OCI-LY7 (cell line): Measurements from ENCODE around the gene SLC35A3. TPM values are rescaled to one million over a fixed set of nuclear protein-coding genes. Genes with fewer than 3 reads are reported as not detected.

ENCODE experiments used
- BruUV-seq: library from RNA; stranded (reverse); fragments of 400-500 nt; replicated peaks from 2 replicates; lab custom pipeline; 2021; lab: Mats Ljungman, UMichigan
- CTCF ChIA-PET: fragments of 300-600 bp; sonication (Branson Sonifier 250); formaldehyde crosslinking; loops from one replicate; lab custom pipeline; 2022; ENCODE audit warnings: antibody characterized with exemption; ENCODE audit not compliant: unreplicated experiment; lab: Charles Lee
- POLR2A ChIA-PET: fragments of 300-600 bp; sonication (Branson Sonifier 250); formaldehyde crosslinking; loops from one replicate; lab custom pipeline; 2022; ENCODE audit warnings: antibody characterized with exemption; lab: Charles Lee
- DNase-seq: peaks from one replicate; pipeline ENCODE4 v3.0.0-alpha.2; 2015; ENCODE audit warnings: low spot score
- H2AFZ ChIP-seq: fragments of 200-600 bp; sonication (generic), shearing (Covaris generic); 2 replicates; pipeline ENCODE4 v1.6.1; 2014; ENCODE audit warnings: mild to moderate bottlenecking, antibody characterized with exemption, low read length, moderate library complexity
- H3K27ac ChIP-seq: fragments of 200-600 bp; sonication (generic); 2 replicates; pipeline ENCODE4 v1.5.1; 2014; ENCODE audit warnings: mixed run types, low read depth, mild to moderate bottlenecking, moderate library complexity, low read length, inconsistent platforms; ENCODE audit not compliant: poor library complexity, severe bottlenecking
- H3K36me3 ChIP-seq: fragments of 200-600 bp; sonication (generic); 2 replicates; pipeline ENCODE4 v1.6.1; 2014; ENCODE audit warnings: mild to moderate bottlenecking, antibody characterized with exemption, low read length, moderate library complexity, mixed read lengths; ENCODE audit not compliant: insufficient read depth
- H3K4me1 ChIP-seq: fragments of 200-600 bp; sonication (generic); 2 replicates; pipeline ENCODE4 v1.5.1; 2014; ENCODE audit warnings: mild to moderate bottlenecking, low read length; ENCODE audit not compliant: insufficient read depth, poor library complexity, severe bottlenecking
- H3K4me2 ChIP-seq: fragments of 200-600 bp; sonication (generic); 2 replicates; pipeline ENCODE4 v1.6.1; 2014; ENCODE audit warnings: mild to moderate bottlenecking, low read length
- H3K4me3 ChIP-seq: fragments of 200-600 bp; sonication (generic); 2 replicates; pipeline ENCODE4 v1.5.1; 2014; ENCODE audit warnings: mild to moderate bottlenecking, low read depth, low read length; ENCODE audit not compliant: poor library complexity, severe bottlenecking
- H3K79me2 ChIP-seq: fragments of 200-600 bp; sonication (generic); 2 replicates; pipeline ENCODE4 v1.6.1; 2016; ENCODE audit warnings: low read depth, mild to moderate bottlenecking, low read length, moderate library complexity, mixed read lengths; ENCODE audit not compliant: insufficient read depth
- H3K9me2 ChIP-seq: fragments of 200-600 bp; sonication (generic); 2 replicates; pipeline ENCODE4 v1.6.1; 2016; ENCODE audit warnings: mild to moderate bottlenecking, low read length, mixed read lengths; ENCODE audit not compliant: insufficient read depth
- H3K9me3 ChIP-seq: fragments of 200-600 bp; sonication (generic); 2 replicates; pipeline ENCODE4 v1.6.1; 2014; ENCODE audit warnings: mild to moderate bottlenecking, mixed run types, low read length, mixed read lengths
- H4K20me1 ChIP-seq: fragments of 200-600 bp; sonication (generic); 2 replicates; pipeline ENCODE4 v1.6.1; 2014; ENCODE audit warnings: mild to moderate bottlenecking, antibody characterized with exemption, low read length, moderate library complexity, mixed read lengths; ENCODE audit not compliant: insufficient read depth
- EZH2phosphoT487 ChIP-seq: fragments of 200-600 bp; sonication (generic); IDR thresholded peaks from 2 replicates; pipeline ENCODE4 v1.6.1; 2018; ENCODE audit warnings: low read depth, borderline replicate concordance, mild to moderate bottlenecking, mixed run types, antibody characterized with exemption, low read length, moderate library complexity, mixed read lengths
- intact Hi-C: fragments of 100-400 bp; cut with micrococcal nuclease; formaldehyde crosslinking; loops from one replicate; pipeline ENCODE4 v1.10.0; 2022; ENCODE audit not compliant: unreplicated experiment
- total RNA-seq, 2 experiments: library from RNA; depleted of rRNA in 1 of 2; stranded (reverse); fragments of >200 nt in 1 of 2; shearing (Covaris generic) in 1 of 2; gene quantifications; 2 replicates each; pipeline ENCODE4 v1.2.3, GENCODE V29; 2014 to 2022
- TF ChIP-seq, protein P1 (sequence below): fragments of 200-600 bp; sonication (generic); conservative IDR thresholded peaks from 2 replicates; pipeline ENCODE4 v1.5.1; 2014; ENCODE audit warnings: mild to moderate bottlenecking, antibody characterized with exemption, low read length, moderate library complexity, mixed read lengths

Gene SLC35A3
- total RNA-seq, 2 experiments from 2014 or later = 24.8 to 26.8 TPM

DNA sequence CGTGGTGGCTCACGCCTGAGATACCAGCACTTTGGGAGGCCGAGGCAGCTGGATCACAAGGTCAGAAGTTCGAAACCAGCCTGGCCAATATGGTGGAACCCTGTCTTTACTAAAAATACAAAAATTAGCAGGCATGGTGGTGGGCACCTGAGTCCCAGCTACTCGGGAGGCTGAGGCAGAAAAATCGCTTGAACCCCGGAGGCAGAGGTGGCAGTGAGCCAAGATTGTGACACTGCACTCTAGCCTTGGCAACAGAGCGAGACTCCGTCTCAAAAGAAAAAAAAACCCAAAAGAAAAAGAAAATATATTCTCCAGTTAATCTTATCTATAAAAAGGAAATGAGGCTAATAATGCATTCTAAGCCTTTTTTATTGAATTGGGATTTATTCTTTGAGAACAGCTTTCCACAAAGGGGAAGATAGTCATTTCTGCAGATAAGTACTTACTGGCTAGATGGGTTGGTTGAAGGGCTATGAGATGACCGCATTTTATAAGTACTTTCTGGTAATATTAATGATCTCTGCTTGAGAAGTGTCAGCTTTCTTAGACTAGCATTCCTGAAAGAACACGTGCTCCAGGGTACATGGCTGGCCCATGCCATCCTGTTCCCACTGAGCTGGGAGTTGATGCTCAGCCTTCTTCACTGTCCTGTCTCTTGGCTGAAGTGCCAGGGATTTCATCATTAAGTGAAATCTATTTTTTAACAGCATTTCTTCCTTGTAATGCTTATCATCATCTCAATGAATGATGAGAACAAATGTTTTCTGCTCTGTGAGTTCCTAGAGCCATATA is 105.0 kb downstream of the SLC35A3 start:
- intact Hi-C loops = no loop called here
- Histone ChIP-seq H3K79me2 (no peaks in the 10 kb centered on the region), H4K20me1 (no peaks in the 10 kb centered on the region), H3K4me2 (no peak overlapping the region), H3K4me1 (no peaks in the 10 kb centered on the region), H3K36me3 (peaks cover 96% of the 10 kb centered on the region), H3K9me3 (no peaks in the 10 kb centered on the region), H3K9me2 (no peaks in the 10 kb centered on the region), H3K4me3 (no peak overlapping the region), H3K27ac (no peak overlapping the region), H2AFZ (no peak overlapping the region)
- TF ChIP-seq, protein P1, sequence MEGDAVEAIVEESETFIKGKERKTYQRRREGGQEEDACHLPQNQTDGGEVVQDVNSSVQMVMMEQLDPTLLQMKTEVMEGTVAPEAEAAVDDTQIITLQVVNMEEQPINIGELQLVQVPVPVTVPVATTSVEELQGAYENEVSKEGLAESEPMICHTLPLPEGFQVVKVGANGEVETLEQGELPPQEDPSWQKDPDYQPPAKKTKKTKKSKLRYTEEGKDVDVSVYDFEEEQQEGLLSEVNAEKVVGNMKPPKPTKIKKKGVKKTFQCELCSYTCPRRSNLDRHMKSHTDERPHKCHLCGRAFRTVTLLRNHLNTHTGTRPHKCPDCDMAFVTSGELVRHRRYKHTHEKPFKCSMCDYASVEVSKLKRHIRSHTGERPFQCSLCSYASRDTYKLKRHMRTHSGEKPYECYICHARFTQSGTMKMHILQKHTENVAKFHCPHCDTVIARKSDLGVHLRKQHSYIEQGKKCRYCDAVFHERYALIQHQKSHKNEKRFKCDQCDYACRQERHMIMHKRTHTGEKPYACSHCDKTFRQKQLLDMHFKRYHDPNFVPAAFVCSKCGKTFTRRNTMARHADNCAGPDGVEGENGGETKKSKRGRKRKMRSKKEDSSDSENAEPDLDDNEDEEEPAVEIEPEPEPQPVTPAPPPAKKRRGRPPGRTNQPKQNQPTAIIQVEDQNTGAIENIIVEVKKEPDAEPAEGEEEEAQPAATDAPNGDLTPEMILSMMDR = no peak
- TF ChIP-seq EZH2phosphoT487 = no peak
- no peak for DNase-seq
- ChIA-PET CTCF (no interaction called here), POLR2A (interaction anchor here (0.7 to 1.6 kb wide), 5 partner anchors 8 to 394 kb away, joined by 3 to 6 read pairs (median 3); no protein-coding TSS in a partner anchor)
- no TSS peak for BruUV-seq

DNA sequence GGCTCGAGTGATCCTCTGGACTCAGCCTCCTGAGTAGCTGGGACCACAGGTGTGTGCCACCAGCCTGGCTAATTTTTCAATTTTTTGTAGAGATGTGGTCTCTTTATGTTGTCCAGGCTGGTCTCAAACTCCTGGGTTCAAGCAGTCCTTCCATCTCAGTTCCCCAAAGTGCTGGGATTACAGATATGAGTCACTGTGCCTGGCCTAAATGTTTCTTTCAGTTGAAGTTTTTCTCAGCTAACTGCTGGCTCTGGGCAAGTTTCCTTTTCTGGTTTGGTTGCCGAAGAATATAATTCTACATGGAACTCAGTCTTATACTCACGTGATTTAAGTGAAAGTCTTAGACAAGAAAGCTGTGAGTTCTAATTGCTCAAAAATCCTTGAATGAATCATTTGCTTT is 106.0 kb downstream of the SLC35A3 start:
- H3K36me3 ChIP-seq = peaks cover 96% of the 10 kb centered on the region
- no peaks in the 10 kb centered on the region for H3K4me1 ChIP-seq
- no peak overlapping the region for H2AFZ ChIP-seq
- no peak overlapping the region for H3K27ac ChIP-seq
- no peaks in the 10 kb centered on the region for H3K9me2 ChIP-seq
- no peaks in the 10 kb centered on the region for H3K79me2 ChIP-seq
- H3K9me3 ChIP-seq = no peaks in the 10 kb centered on the region
- TF ChIP-seq, protein P1 = no peak
- no peak for TF ChIP-seq EZH2phosphoT487
- POLR2A ChIA-PET = interaction anchor here (0.7 to 1.6 kb wide), 6 partner anchors 10 to 32 kb away, joined by 3 to 6 read pairs (median 6); no protein-coding TSS in a partner anchor
- intact Hi-C loops = no loop called here
- H4K20me1 ChIP-seq = no peaks in the 10 kb centered on the region
- no TSS peak for BruUV-seq
- DNase-seq = no peak
- no peak overlapping the region for H3K4me3 ChIP-seq
- H3K4me2 ChIP-seq = no peak overlapping the region
- CTCF ChIA-PET = no interaction called here

DNA sequence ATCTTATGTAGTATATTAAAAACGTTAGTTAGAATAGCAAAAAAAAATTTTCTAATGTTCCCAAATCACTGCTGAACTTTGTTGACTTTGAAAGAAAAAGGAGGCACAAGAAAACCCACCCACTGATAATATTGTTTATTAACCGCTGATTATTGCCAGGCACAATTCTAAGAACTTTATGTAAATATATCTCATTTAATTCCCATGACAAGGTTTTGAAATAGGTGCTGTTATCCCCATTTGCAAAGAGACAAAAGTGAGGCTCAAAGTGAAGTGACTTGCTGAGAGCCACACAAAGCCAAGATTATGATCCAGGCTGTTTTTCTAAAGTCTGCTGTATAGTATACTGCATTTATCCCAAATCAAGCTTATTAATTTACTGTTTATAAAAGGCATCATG is 106.5 kb downstream of the SLC35A3 start:
- H3K9me3 ChIP-seq = no peaks in the 10 kb centered on the region
- no peaks in the 10 kb centered on the region for H4K20me1 ChIP-seq
- peaks cover 96% of the 10 kb centered on the region for H3K36me3 ChIP-seq
- POLR2A ChIA-PET = interaction anchor here (0.6 to 1.6 kb wide), 6 partner anchors 10 to 33 kb away, joined by 3 to 6 read pairs (median 4); no protein-coding TSS in a partner anchor
- H3K4me3 ChIP-seq = no peak overlapping the region
- intact Hi-C loops = no loop called here
- TF ChIP-seq, protein P1 = no peak
- TF ChIP-seq EZH2phosphoT487 = no peak
- no peak overlapping the region for H2AFZ ChIP-seq
- no TSS peak for BruUV-seq
- DNase-seq = no peak
- H3K4me1 ChIP-seq = no peaks in the 10 kb centered on the region
- H3K9me2 ChIP-seq = no peaks in the 10 kb centered on the region
- H3K27ac ChIP-seq = no peak overlapping the region
- CTCF ChIA-PET = no interaction called here
- no peaks in the 10 kb centered on the region for H3K79me2 ChIP-seq
- H3K4me2 ChIP-seq = no peak overlapping the region
